Keratinocyte (primary cell): Measurements from ENCODE around the gene AZU1. TPM values are rescaled to one million over a fixed set of nuclear protein-coding genes. Genes with fewer than 3 reads are reported as not detected.

Experiments
- DNase-seq: peaks from one replicate; pipeline ENCODE4 v3.0.0-alpha.2; 2011; ENCODE audit warnings: low read depth, missing footprints, low spot score
- FAIRE-seq: peaks from 2 replicates; lab custom pipeline; 2011; peaks lifted over from hg19 to GRCh38; lab: Jason Lieb, UNC
- H2AFZ ChIP-seq: 2 replicates; pipeline ENCODE4 v1.6.0; 2012; ENCODE audit warnings: low read length, control low read depth, inconsistent platforms; ENCODE audit not compliant: control insufficient read depth
- H3K27ac ChIP-seq: 2 replicates; pipeline ENCODE4 v1.5.1; 2011; ENCODE audit warnings: low read length; ENCODE audit not compliant: control insufficient read depth, insufficient read depth
- H3K27me3 ChIP-seq: 3 replicates; pipeline ENCODE4 v1.6.0; 2011; ENCODE audit warnings: low read length; ENCODE audit not compliant: control insufficient read depth, insufficient read depth; ENCODE audit errors: extremely low read depth
- H3K36me3 ChIP-seq, 2 experiments: 2 replicates in 1 of 2; 3 replicates in 1 of 2; pipeline ENCODE4 v1.5.1; 2011; ENCODE audit warnings: low read length in 2 of 2, mild to moderate bottlenecking in 1 of 2; ENCODE audit not compliant: control insufficient read depth in 2 of 2, insufficient read depth in 2 of 2; ENCODE audit errors: extremely low read depth in 1 of 2
- H3K4me1 ChIP-seq: 3 replicates; pipeline ENCODE4 v1.5.1; 2011; ENCODE audit warnings: low read length; ENCODE audit not compliant: control insufficient read depth, insufficient read depth; ENCODE audit errors: extremely low read depth
- H3K4me2 ChIP-seq: 3 replicates; pipeline ENCODE4 v1.6.0; 2011; ENCODE audit warnings: low read depth, low read length; ENCODE audit not compliant: control insufficient read depth, insufficient read depth; ENCODE audit errors: extremely low read depth
- H3K4me3 ChIP-seq, 3 experiments: fragments of 200-600 bp in 1 of 3; sonication (generic) in 1 of 3; 2 replicates in 2 of 3; 3 replicates in 1 of 3; pipeline ENCODE4 v1.5.1; 2011 to 2016; ENCODE audit warnings: low read length in 3 of 3, mild to moderate bottlenecking in 3 of 3, control low read depth in 2 of 3, inconsistent platforms in 1 of 3, low read depth in 1 of 3, mixed read lengths in 1 of 3, mixed run types in 1 of 3, moderate library complexity in 1 of 3; ENCODE audit not compliant: control insufficient read depth in 2 of 3, insufficient read depth in 2 of 3; ENCODE audit errors: extremely low read depth in 1 of 3
- H3K79me2 ChIP-seq: 2 replicates; pipeline ENCODE4 v1.6.0; 2012; ENCODE audit warnings: low read length; ENCODE audit not compliant: control insufficient read depth, insufficient read depth
- H3K9ac ChIP-seq: 3 replicates; pipeline ENCODE4 v1.6.0; 2011; ENCODE audit warnings: low read length; ENCODE audit not compliant: control insufficient read depth, insufficient read depth; ENCODE audit errors: extremely low read depth
- H3K9me1 ChIP-seq: 3 replicates; pipeline ENCODE4 v1.6.0; 2011; ENCODE audit warnings: low read length; ENCODE audit not compliant: control insufficient read depth, insufficient read depth; ENCODE audit errors: extremely low read depth
- H3K9me3 ChIP-seq: 2 replicates; pipeline ENCODE4 v1.5.1; 2012; ENCODE audit warnings: low read depth, low read length; ENCODE audit not compliant: control insufficient read depth
- H4K20me1 ChIP-seq: 3 replicates; pipeline ENCODE4 v1.6.0; 2011; ENCODE audit warnings: low read length; ENCODE audit not compliant: control insufficient read depth, insufficient read depth; ENCODE audit errors: extremely low read depth
- EZH2 ChIP-seq: IDR thresholded peaks from one replicate; pipeline ENCODE4 v1.6.1; 2012; ENCODE audit warnings: inconsistent platforms, mild to moderate bottlenecking, low read length, moderate library complexity
- dilution Hi-C: fragments of 300-500 bp; cut with MboI; formaldehyde crosslinking; loops from one replicate; pipeline ENCODE4 v1.7.0; 2020; ENCODE audit warnings: low sequenced_read_pairs; ENCODE audit not compliant: extremely low pct_ligation_motif_present
- polyA plus RNA-seq, 5 experiments: library from polyadenylated mRNA; depleted of rRNA in 3 of 5; stranded (reverse) in 3 of 5; stranded (forward) in 1 of 5; unstranded in 1 of 5; fragments of >200 nt; gene quantifications; 1 replicate in 1 of 5; 2 replicates in 3 of 5; 3 replicates in 1 of 5; pipeline versions ENCODE4 v1.2.1 to v1.2.3, GENCODE V29; 2011 to 2012; ENCODE audit warnings: missing spikeins in 2 of 5, low read depth in 1 of 5, low replicate concordance in 1 of 5
- TF ChIP-seq, protein P1 (sequence below), 3 experiments: IDR thresholded peaks in 1 of 3; conservative IDR thresholded peaks in 1 of 3; optimal IDR thresholded peaks in 1 of 3; 2 replicates in 2 of 3; 3 replicates in 1 of 3; pipeline versions ENCODE3 to v1.5.1; 2011; ENCODE audit warnings: low read length in 3 of 3, mild to moderate bottlenecking in 3 of 3, moderate library complexity in 2 of 3, control low read depth in 1 of 3, inconsistent platforms in 1 of 3; ENCODE audit not compliant: insufficient read depth in 2 of 3; ENCODE audit errors: extremely low read depth in 1 of 3

Gene AZU1
- polyA plus RNA-seq, 1 donor (not counting 4 experiments of a cell fraction or from before 2014, with no cell fraction given) = not detected

DNA sequence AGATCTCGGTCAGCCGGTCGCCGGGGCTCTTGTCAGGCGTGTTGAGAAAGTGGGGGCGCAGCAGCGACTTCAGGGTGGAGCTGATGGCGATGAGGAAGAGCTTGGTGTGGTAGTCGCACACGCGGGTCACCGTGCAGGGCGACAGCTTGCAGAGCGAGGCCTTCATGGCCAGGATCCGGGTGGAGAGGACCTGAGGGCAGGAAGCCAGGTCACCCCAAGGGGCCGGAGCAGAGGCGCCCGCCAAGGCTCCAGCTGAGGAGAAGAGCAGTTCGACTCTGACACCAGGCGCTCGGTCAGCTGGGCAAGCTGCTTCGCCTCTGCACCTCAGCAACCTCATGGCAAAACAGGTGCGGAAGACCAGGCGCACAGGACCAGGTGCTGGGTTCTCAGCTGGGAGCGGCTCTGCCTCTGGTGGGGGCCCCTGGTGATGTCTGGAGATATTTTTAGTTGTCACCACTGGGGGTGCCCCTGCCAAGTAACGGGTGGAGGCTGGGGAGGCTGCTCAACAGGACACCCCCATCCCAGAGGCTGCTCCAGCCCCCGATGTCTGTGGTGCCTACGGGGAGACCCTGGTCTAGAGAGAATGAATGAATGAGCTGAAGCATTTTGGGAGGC lies 47.7 kb downstream of the AZU1 start:
- Histone ChIP-seq H2AFZ (no peak overlapping the region), H3K27me3 (no peaks in the 10 kb centered on the region), H3K36me3 (peaks cover 8 to 18% of the 10 kb centered on the region in 2 experiments), H3K9me3 (no peaks in the 10 kb centered on the region), H3K9ac (no peak overlapping the region), H3K4me2 (no peak overlapping the region), H4K20me1 (no peaks in the 10 kb centered on the region), H3K4me3 (no peak overlapping the region), H3K4me1 (peaks cover 15% of the 10 kb centered on the region), H3K27ac (no peak overlapping the region), H3K9me1 (no peaks in the 10 kb centered on the region), H3K79me2 (no peaks in the 10 kb centered on the region)
- dilution Hi-C loops = no loop called here
- no peak for TF ChIP-seq EZH2
- TF ChIP-seq, protein P1, sequence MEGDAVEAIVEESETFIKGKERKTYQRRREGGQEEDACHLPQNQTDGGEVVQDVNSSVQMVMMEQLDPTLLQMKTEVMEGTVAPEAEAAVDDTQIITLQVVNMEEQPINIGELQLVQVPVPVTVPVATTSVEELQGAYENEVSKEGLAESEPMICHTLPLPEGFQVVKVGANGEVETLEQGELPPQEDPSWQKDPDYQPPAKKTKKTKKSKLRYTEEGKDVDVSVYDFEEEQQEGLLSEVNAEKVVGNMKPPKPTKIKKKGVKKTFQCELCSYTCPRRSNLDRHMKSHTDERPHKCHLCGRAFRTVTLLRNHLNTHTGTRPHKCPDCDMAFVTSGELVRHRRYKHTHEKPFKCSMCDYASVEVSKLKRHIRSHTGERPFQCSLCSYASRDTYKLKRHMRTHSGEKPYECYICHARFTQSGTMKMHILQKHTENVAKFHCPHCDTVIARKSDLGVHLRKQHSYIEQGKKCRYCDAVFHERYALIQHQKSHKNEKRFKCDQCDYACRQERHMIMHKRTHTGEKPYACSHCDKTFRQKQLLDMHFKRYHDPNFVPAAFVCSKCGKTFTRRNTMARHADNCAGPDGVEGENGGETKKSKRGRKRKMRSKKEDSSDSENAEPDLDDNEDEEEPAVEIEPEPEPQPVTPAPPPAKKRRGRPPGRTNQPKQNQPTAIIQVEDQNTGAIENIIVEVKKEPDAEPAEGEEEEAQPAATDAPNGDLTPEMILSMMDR (optimal IDR thresholded peaks at IDR 0.05 in 1 of 3, IDR thresholded peaks at IDR 0.05 in 1 of 3, conservative IDR thresholded peaks at IDR 0.05 in 1 of 3; ENCODE audit: extremely low read depth in 1 of 3, insufficient read depth in 2 of 3, low read length in 3 of 3) = no peak
- DNase-seq = no peak
- no peak for FAIRE-seq

DNA sequence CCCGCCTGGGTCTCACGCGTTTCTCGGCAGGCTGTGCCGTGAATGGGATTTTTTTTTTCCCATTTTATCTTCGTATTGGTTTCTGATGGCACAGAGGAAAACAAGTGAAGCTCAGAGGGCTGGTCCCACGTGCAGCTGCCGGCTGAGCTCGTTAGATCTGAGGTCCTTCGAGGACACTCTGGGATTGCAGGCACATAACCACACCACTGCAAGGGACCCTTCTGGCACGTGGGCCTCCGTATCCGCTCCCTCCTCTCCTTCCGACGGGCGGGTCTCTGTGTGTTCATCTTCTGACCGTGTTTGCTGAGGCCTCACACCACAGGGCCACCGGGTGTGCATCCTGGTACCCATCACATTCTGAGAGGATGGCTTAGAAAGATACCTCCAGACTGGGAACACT lies 48.5 kb downstream of the AZU1 start:
- Histone ChIP-seq H3K9me3 (no peaks in the 10 kb centered on the region), H3K27ac (no peak overlapping the region), H4K20me1 (no peaks in the 10 kb centered on the region), H3K9ac (no peak overlapping the region), H3K9me1 (no peaks in the 10 kb centered on the region), H3K79me2 (no peaks in the 10 kb centered on the region), H3K4me1 (peaks cover 15% of the 10 kb centered on the region), H3K4me2 (no peak overlapping the region), H3K36me3 (peaks cover 6 to 21% of the 10 kb centered on the region in 2 experiments), H2AFZ (no peak overlapping the region), H3K27me3 (no peaks in the 10 kb centered on the region), H3K4me3 (no peak overlapping the region)
- TF ChIP-seq, protein P1 (optimal IDR thresholded peaks at IDR 0.05 in 1 of 3, IDR thresholded peaks at IDR 0.05 in 1 of 3, conservative IDR thresholded peaks at IDR 0.05 in 1 of 3; ENCODE audit: extremely low read depth in 1 of 3, insufficient read depth in 2 of 3, low read length in 3 of 3) = no peak
- no peak for TF ChIP-seq EZH2
- FAIRE-seq (no peak), DNase-seq (no peak)
- dilution Hi-C loops = no loop called here
